HepG2 (cell line): ENCODE data around the gene ACAP1. TPM values are rescaled to one million over a fixed set of nuclear protein-coding genes. Genes with fewer than 3 reads are reported as not detected.

Source experiments
- ATAC-seq: fragments of 200-7000 bp; cut with Tn5 transposase; 3 replicates; pipeline ENCODE4 v1.9.1; 2020; ENCODE audit warnings: mild to moderate bottlenecking, moderate library complexity
- BruUV-seq: library from RNA; stranded (reverse); fragments of 400-500 nt; replicated peaks from 2 replicates; lab custom pipeline; 2021; lab: Mats Ljungman, UMichigan
- CTCF ChIA-PET: fragments of 300-600 bp; formaldehyde crosslinking; extraction: SDS; loops from one replicate; lab custom pipeline; 2021; ENCODE audit warnings: low total read pairs, inconsistent platforms, low intra/inter-chr PET ratio; lab: Yijun Ruan, JAX
- POLR2A ChIA-PET: fragments of 350-600 bp; sonication (Branson Sonifier 250); formaldehyde crosslinking; loops from one replicate; lab custom pipeline; 2020; ENCODE audit warnings: antibody characterized with exemption, inconsistent platforms; lab: Yijun Ruan, JAX
- DNase-seq: peaks from one replicate; pipeline ENCODE4 v3.0.0-alpha.2; 2015; ENCODE audit warnings: low spot score
- FAIRE-seq: peaks from 3 replicates; lab custom pipeline; 2011; peaks lifted over from hg19 to GRCh38; lab: Jason Lieb, UNC
- H2AFZ ChIP-seq: one replicate; pipeline ENCODE4 v1.6.1; 2011; ENCODE audit warnings: low read length, inconsistent platforms
- H3K27ac ChIP-seq: fragments of 300-600 bp; 3 replicates; pipeline ENCODE4 v1.8.0; 2011; ENCODE audit warnings: mixed run types, mild to moderate bottlenecking, mixed read lengths, low read length, inconsistent platforms; ENCODE audit not compliant: insufficient read depth; ENCODE audit errors: extremely low read length
- H3K27me3 ChIP-seq, 2 experiments: fragments of 200-600 bp in 1 of 2; 2 replicates in 1 of 2; 3 replicates in 1 of 2; pipeline versions ENCODE4 v1.6.0 to v1.8.0; 2011; ENCODE audit warnings: low read length in 2 of 2, mild to moderate bottlenecking in 2 of 2, moderate library complexity in 2 of 2, inconsistent platforms in 1 of 2; ENCODE audit not compliant: insufficient read depth in 2 of 2, control insufficient read depth in 1 of 2
- H3K36me3 ChIP-seq, 2 experiments: fragments of 200-600 bp in 1 of 2; replicated peaks in 1 of 2; 2 replicates in 1 of 2; 3 replicates in 1 of 2; pipeline versions ENCODE4 v1.5.1 to v1.8.0; 2011; ENCODE audit warnings: low read length in 2 of 2, inconsistent platforms in 1 of 2; ENCODE audit not compliant: insufficient read depth in 2 of 2, control insufficient read depth in 1 of 2
- H3K4me1 ChIP-seq: 2 replicates; pipeline ENCODE4 v1.5.1; 2012; ENCODE audit warnings: low read length, inconsistent platforms; ENCODE audit not compliant: insufficient read depth
- H3K4me2 ChIP-seq: 2 replicates; pipeline ENCODE4 v1.6.0; 2011; ENCODE audit warnings: low read depth, low read length, inconsistent platforms
- H3K4me3 ChIP-seq, 3 experiments: fragments of 200-600 bp in 1 of 3; sonication (generic), shearing (Covaris generic) in 1 of 3; replicated peaks in 1 of 3; 2 replicates each; pipeline ENCODE4 v1.5.1; 2011 to 2016; ENCODE audit warnings: low read length in 3 of 3, inconsistent platforms in 2 of 3, low read depth in 2 of 3, mild to moderate bottlenecking in 2 of 3, control low read depth in 1 of 3, mixed read lengths in 1 of 3; ENCODE audit not compliant: insufficient read depth in 1 of 3
- H3K79me2 ChIP-seq: one replicate; pipeline ENCODE4 v1.6.1; 2011; ENCODE audit warnings: low read length, inconsistent platforms; ENCODE audit not compliant: insufficient read depth
- H3K9ac ChIP-seq: 2 replicates; pipeline ENCODE4 v1.6.0; 2011; ENCODE audit warnings: mild to moderate bottlenecking, low read depth, low read length, inconsistent platforms; ENCODE audit not compliant: insufficient read depth
- H3K9me3 ChIP-seq: 2 replicates; pipeline ENCODE4 v1.5.1; 2012; ENCODE audit warnings: mild to moderate bottlenecking, low read length
- H4K20me1 ChIP-seq: 2 replicates; pipeline ENCODE4 v1.6.0; 2011; ENCODE audit warnings: inconsistent platforms, mild to moderate bottlenecking, low read length, moderate library complexity; ENCODE audit not compliant: insufficient read depth
- KDM3A ChIP-seq: IDR thresholded peaks from 2 replicates; pipeline ENCODE4 v1.6.1; 2018; ENCODE audit warnings: low read depth, missing compliant biosample characterization
- POLR2A ChIP-seq, 2 experiments: IDR thresholded peaks; 2 replicates each; pipeline ENCODE4 v1.6.1; 2011; ENCODE audit warnings: low read depth in 2 of 2, low read length in 2 of 2, mild to moderate bottlenecking in 1 of 2, moderate library complexity in 1 of 2; ENCODE audit not compliant: insufficient read depth in 1 of 2
- ZNF121 ChIP-seq: sonication (generic); formaldehyde crosslinking; IDR thresholded peaks from 2 replicates; pipeline ENCODE4 v1.5.0; 2020; ENCODE audit warnings: mild to moderate bottlenecking, missing genetic modification reagents
- WGBS: methylation state at CpG from one replicate; pipeline ENCODE4 v1.1.6; 2017; ENCODE audit warnings: low lambda C conversion rate; 5-methylcytosine and 5-hydroxymethylcytosine counted together
- in situ Hi-C: cut with HindIII; loops from 2 replicates; pipeline ENCODE4 v1.10.0; 2017; ENCODE audit warnings: low pct_unique_long_range_greater_than_20kb; ENCODE audit not compliant: extremely low pct_ligation_motif_present
- intact Hi-C: fragments of 100-400 bp; cut with micrococcal nuclease; formaldehyde crosslinking; loops from one replicate; pipeline ENCODE4 v1.10.0; 2022; ENCODE audit not compliant: unreplicated experiment
- polyA plus RNA-seq, 8 experiments: library from polyadenylated mRNA; depleted of rRNA in 3 of 8; stranded (reverse) in 7 of 8; unstranded in 1 of 8; fragments of >200 nt; fragmentation: Illumina TruSeq in 4 of 8; extraction: Trizol in 4 of 8; gene quantifications; 2 replicates each; pipeline versions ENCODE4 v1.2.1 to v1.2.3, GENCODE V29; 2011 to 2016; ENCODE audit warnings: low read depth in 4 of 8, missing spikeins in 1 of 8, mixed read lengths in 1 of 8; ENCODE audit not compliant: insufficient read depth in 1 of 8
- small RNA-seq, 3 experiments: library from RNA; depleted of rRNA; stranded (forward); fragments of <200 nt; gene quantifications; one replicate each; pipeline ENCODE3, GENCODE V24; 2012; ENCODE audit warnings: low read depth in 2 of 3, low replicate concordance in 1 of 3; ENCODE audit not compliant: insufficient read length in 3 of 3, insufficient read depth in 2 of 3
- total RNA-seq, 5 experiments: library from RNA; depleted of rRNA; stranded (reverse); fragments of >200 nt; fragmentation: Illumina TruSeq; extraction: Trizol; gene quantifications; 2 replicates each; pipeline ENCODE4 v1.2.3, GENCODE V29; 2016; ENCODE audit warnings: low read depth in 1 of 5

The ACAP1 gene
- total and polyA plus RNA-seq, 2 of the 13 experiments (the other 11 are each of a cell fraction or from before 2014, with no cell fraction given): 1.3 to 2.5 TPM

- intact Hi-C loops: no loop called here
- no peak for DNase-seq
- Histone ChIP-seq H3K4me2 (no peak overlapping the region), H3K4me3 (no peak overlapping the region)
- TF ChIP-seq ZNF121 (CRISPR knock-in tag): peak; percentile 90
- TF ChIP-seq POLR2A (IDR thresholded peaks at IDR 0.05; ENCODE audit: insufficient read depth in 1 of 2, low read depth in 2 of 2, low read length in 2 of 2): 0 out of 4 replicates have a peak, but pooled peaks of 1 of the 2 experiments have one; percentile 21
- TF ChIP-seq KDM3A (CRISPR knock-in tag): no peak
- TF ChIP-seq, all 625 proteins: peak for 2
- Histone ChIP-seq H3K36me3 (no peaks in the 10 kb centered on the region), H2AFZ (no peak overlapping the region), H3K9ac (no peak overlapping the region), H3K27ac (no peak overlapping the region), H4K20me1 (no peaks in the 10 kb centered on the region), H3K79me2 (peaks cover 4% of the 10 kb centered on the region), H3K4me1 (peaks cover 17% of the 10 kb centered on the region), H3K27me3 (no peaks in the 10 kb centered on the region; a peak in 2 of 5 replicates), H3K9me3 (no peaks in the 10 kb centered on the region)
- POLR2A ChIA-PET: interaction anchor here (0.6 to 1.5 kb wide), 3 partner anchors 36 to 162 kb away, joined by 3 to 4 read pairs (median 3); partner anchors contain the start of gene POLR2A
- no TSS peak for BruUV-seq
- WGBS: 85% methylated on average over 2 of the region's 2 CpGs
- no peak for FAIRE-seq
- in situ Hi-C loops: no loop called here
- CTCF ChIA-PET: no interaction called here
- ATAC-seq: no peak
Measured at GRCh38 chr17:7398612-7399011, 62.3 kb downstream of the ACAP1 start.

Small RNA genes within 50 kb of the gene (small RNA-seq; reads per million reads assigned to genes)
- 0 reads per million in 3 experiments for gene AC026954.2

Other genes with a start within 250 kb of the ACAP1 start
Only the 30 nearest of the 35 such genes appear.
- gene ASGR1, start 157.2 kb upstream of the ACAP1 start, total RNA-seq (2016; rRNA removed; fragmentation: Illumina TruSeq; extraction: Trizol): 156 and 353 TPM in 2 replicates
- gene ASGR1, start 157.2 kb upstream of the ACAP1 start, polyA plus RNA-seq (2011; rRNA removed): 796 and 885 TPM in 2 replicates
- 0.25 and 0.71 TPM in 2 replicates for gene DLG4, start 116.7 kb upstream of the ACAP1 start, total RNA-seq (2016; rRNA removed; fragmentation: Illumina TruSeq; extraction: Trizol)
- gene DLG4, start 116.7 kb upstream of the ACAP1 start, polyA plus RNA-seq (2011; rRNA removed): 3.9 and 4.3 TPM in 2 replicates
- gene ACADVL, start 116.6 kb upstream of the ACAP1 start, total RNA-seq (2016; rRNA removed; fragmentation: Illumina TruSeq; extraction: Trizol): 106 and 219 TPM in 2 replicates
- gene ACADVL, start 116.6 kb upstream of the ACAP1 start, polyA plus RNA-seq (2011; rRNA removed): 412 and 521 TPM in 2 replicates
- 27.2 and 38.2 TPM in 2 replicates for gene DVL2, start 102.0 kb upstream of the ACAP1 start, total RNA-seq (2016; rRNA removed; fragmentation: Illumina TruSeq; extraction: Trizol)
- gene DVL2, start 102.0 kb upstream of the ACAP1 start, polyA plus RNA-seq (2011; rRNA removed): 5.7 and 7.0 TPM in 2 replicates
- gene PHF23, start 97.1 kb upstream of the ACAP1 start, total RNA-seq (2016; rRNA removed; fragmentation: Illumina TruSeq; extraction: Trizol): 33.2 and 37.5 TPM in 2 replicates
- gene PHF23, start 97.1 kb upstream of the ACAP1 start, polyA plus RNA-seq (2011; rRNA removed): 27.6 and 30.9 TPM in 2 replicates
- 161 and 239 TPM in 2 replicates for gene GABARAP, start 94.1 kb upstream of the ACAP1 start, total RNA-seq (2016; rRNA removed; fragmentation: Illumina TruSeq; extraction: Trizol)
- gene GABARAP, start 94.1 kb upstream of the ACAP1 start, polyA plus RNA-seq (2011; rRNA removed): 274 and 310 TPM in 2 replicates
- gene CTDNEP1, start 84.8 kb upstream of the ACAP1 start, total RNA-seq (2016; rRNA removed; fragmentation: Illumina TruSeq; extraction: Trizol): 19.8 and 32.0 TPM in 2 replicates
- 118 and 126 TPM in 2 replicates for gene CTDNEP1, start 84.8 kb upstream of the ACAP1 start, polyA plus RNA-seq (2011; rRNA removed)
- 68.0 and 69.8 TPM in 2 replicates for gene ELP5, start 84.3 kb upstream of the ACAP1 start, total RNA-seq (2016; rRNA removed; fragmentation: Illumina TruSeq; extraction: Trizol)
- gene ELP5, start 84.3 kb upstream of the ACAP1 start, polyA plus RNA-seq (2011; rRNA removed): 67.6 and 75.4 TPM in 2 replicates
- gene CLDN7, start 74.1 kb upstream of the ACAP1 start, total RNA-seq (2016; rRNA removed; fragmentation: Illumina TruSeq; extraction: Trizol): not detected in 2 replicates
- gene CLDN7, start 74.1 kb upstream of the ACAP1 start, polyA plus RNA-seq (2011; rRNA removed): not detected in 2 replicates
- 2.6 and 5.8 TPM in 2 replicates for gene SLC2A4, start 54.8 kb upstream of the ACAP1 start, total RNA-seq (2016; rRNA removed; fragmentation: Illumina TruSeq; extraction: Trizol)
- gene SLC2A4, start 54.8 kb upstream of the ACAP1 start, polyA plus RNA-seq (2011; rRNA removed): 4.9 and 6.3 TPM in 2 replicates
- gene YBX2, start 41.9 kb upstream of the ACAP1 start, total RNA-seq (2016; rRNA removed; fragmentation: Illumina TruSeq; extraction: Trizol): 0.22 TPM in 1 of 2 replicates, not detected in the other
- 0.12 TPM in 2 replicates for gene YBX2, start 41.9 kb upstream of the ACAP1 start, polyA plus RNA-seq (2011; rRNA removed)
- 319 and 367 TPM in 2 replicates for gene EIF5A, start 28.9 kb upstream of the ACAP1 start, total RNA-seq (2016; rRNA removed; fragmentation: Illumina TruSeq; extraction: Trizol)
- gene EIF5A, start 28.9 kb upstream of the ACAP1 start, polyA plus RNA-seq (2011; rRNA removed): 280 and 337 TPM in 2 replicates
- 43.8 and 58.0 TPM in 2 replicates for gene GPS2, start 21.2 kb upstream of the ACAP1 start, total RNA-seq (2016; rRNA removed; fragmentation: Illumina TruSeq; extraction: Trizol)
- gene GPS2, start 21.2 kb upstream of the ACAP1 start, polyA plus RNA-seq (2011; rRNA removed): 48.0 and 59.4 TPM in 2 replicates
- 6.7 and 15.7 TPM in 2 replicates for gene NEURL4, start 7.2 kb upstream of the ACAP1 start, total RNA-seq (2016; rRNA removed; fragmentation: Illumina TruSeq; extraction: Trizol)
- gene NEURL4, start 7.2 kb upstream of the ACAP1 start, polyA plus RNA-seq (2011; rRNA removed): 14.8 and 15.3 TPM in 2 replicates
- gene KCTD11, start 15.6 kb downstream of the ACAP1 start, total RNA-seq (2016; rRNA removed; fragmentation: Illumina TruSeq; extraction: Trizol): 1.3 and 1.6 TPM in 2 replicates
- 2.6 and 3.1 TPM in 2 replicates for gene KCTD11, start 15.6 kb downstream of the ACAP1 start, polyA plus RNA-seq (2011; rRNA removed)
- not detected in 2 replicates for gene TMEM95, start 18.6 kb downstream of the ACAP1 start, total RNA-seq (2016; rRNA removed; fragmentation: Illumina TruSeq; extraction: Trizol)
- gene TMEM95, start 18.6 kb downstream of the ACAP1 start, polyA plus RNA-seq (2011; rRNA removed): not detected in 2 replicates
- 1.7 and 2.0 TPM in 2 replicates for gene TNK1, start 44.6 kb downstream of the ACAP1 start, total RNA-seq (2016; rRNA removed; fragmentation: Illumina TruSeq; extraction: Trizol)
- 3.5 and 3.7 TPM in 2 replicates for gene TNK1, start 44.6 kb downstream of the ACAP1 start, polyA plus RNA-seq (2011; rRNA removed)
- 5.6 and 6.0 TPM in 2 replicates for gene PLSCR3, start 58.0 kb downstream of the ACAP1 start, total RNA-seq (2016; rRNA removed; fragmentation: Illumina TruSeq; extraction: Trizol)
- gene PLSCR3, start 58.0 kb downstream of the ACAP1 start, polyA plus RNA-seq (2011; rRNA removed): 6.1 and 6.2 TPM in 2 replicates
- gene TMEM256, start 67.6 kb downstream of the ACAP1 start, total RNA-seq (2016; rRNA removed; fragmentation: Illumina TruSeq; extraction: Trizol): 231 and 246 TPM in 2 replicates
- 240 and 252 TPM in 2 replicates for gene TMEM256, start 67.6 kb downstream of the ACAP1 start, polyA plus RNA-seq (2011; rRNA removed)
- 1.4 and 1.9 TPM in 2 replicates for gene NLGN2, start 71.3 kb downstream of the ACAP1 start, total RNA-seq (2016; rRNA removed; fragmentation: Illumina TruSeq; extraction: Trizol)
- 11.0 and 15.1 TPM in 2 replicates for gene NLGN2, start 71.3 kb downstream of the ACAP1 start, polyA plus RNA-seq (2011; rRNA removed)
- gene SPEM1, start 83.8 kb downstream of the ACAP1 start, total RNA-seq (2016; rRNA removed; fragmentation: Illumina TruSeq; extraction: Trizol): not detected in 2 replicates
- not detected in 2 replicates for gene SPEM1, start 83.8 kb downstream of the ACAP1 start, polyA plus RNA-seq (2011; rRNA removed)
- gene SPEM2, start 89.1 kb downstream of the ACAP1 start, total RNA-seq (2016; rRNA removed; fragmentation: Illumina TruSeq; extraction: Trizol): not detected in 2 replicates
- gene SPEM2, start 89.1 kb downstream of the ACAP1 start, polyA plus RNA-seq (2011; rRNA removed): not detected in 2 replicates
- not detected in 2 replicates for gene SPEM3, start 92.3 kb downstream of the ACAP1 start, total RNA-seq (2016; rRNA removed; fragmentation: Illumina TruSeq; extraction: Trizol)
- gene SPEM3, start 92.3 kb downstream of the ACAP1 start, polyA plus RNA-seq (2011; rRNA removed): not detected in 2 replicates
- gene TMEM102, start 98.9 kb downstream of the ACAP1 start, total RNA-seq (2016; rRNA removed; fragmentation: Illumina TruSeq; extraction: Trizol): 2.0 and 3.1 TPM in 2 replicates
- 1.6 and 2.8 TPM in 2 replicates for gene TMEM102, start 98.9 kb downstream of the ACAP1 start, polyA plus RNA-seq (2011; rRNA removed)
- gene FGF11, start 103.0 kb downstream of the ACAP1 start, total RNA-seq (2016; rRNA removed; fragmentation: Illumina TruSeq; extraction: Trizol): 0.20 and 0.55 TPM in 2 replicates
- 7.0 and 7.6 TPM in 2 replicates for gene FGF11, start 103.0 kb downstream of the ACAP1 start, polyA plus RNA-seq (2011; rRNA removed)
- 3.6 and 5.4 TPM in 2 replicates for gene CHRNB1, start 108.5 kb downstream of the ACAP1 start, total RNA-seq (2016; rRNA removed; fragmentation: Illumina TruSeq; extraction: Trizol)
- 33.7 and 39.6 TPM in 2 replicates for gene CHRNB1, start 108.5 kb downstream of the ACAP1 start, polyA plus RNA-seq (2011; rRNA removed)
- 3.3 and 4.3 TPM in 2 replicates for gene ZBTB4, start 143.1 kb downstream of the ACAP1 start, total RNA-seq (2016; rRNA removed; fragmentation: Illumina TruSeq; extraction: Trizol)
- gene ZBTB4, start 143.1 kb downstream of the ACAP1 start, polyA plus RNA-seq (2011; rRNA removed): 7.4 and 7.9 TPM in 2 replicates
- gene SLC35G6, start 144.9 kb downstream of the ACAP1 start, total RNA-seq (2016; rRNA removed; fragmentation: Illumina TruSeq; extraction: Trizol): 0.07 TPM in 1 of 2 replicates, not detected in the other
- gene SLC35G6, start 144.9 kb downstream of the ACAP1 start, polyA plus RNA-seq (2011; rRNA removed): 0.04 TPM in 1 of 2 replicates, not detected in the other
- gene POLR2A, start 147.8 kb downstream of the ACAP1 start, total RNA-seq (2016; rRNA removed; fragmentation: Illumina TruSeq; extraction: Trizol): 17.8 and 63.2 TPM in 2 replicates
- gene POLR2A, start 147.8 kb downstream of the ACAP1 start, polyA plus RNA-seq (2011; rRNA removed): 17.2 and 18.3 TPM in 2 replicates
- gene TNFSF12, start 212.5 kb downstream of the ACAP1 start, total RNA-seq (2016; rRNA removed; fragmentation: Illumina TruSeq; extraction: Trizol): 0.73 and 0.93 TPM in 2 replicates
- 6.3 and 7.2 TPM in 2 replicates for gene TNFSF12, start 212.5 kb downstream of the ACAP1 start, polyA plus RNA-seq (2011; rRNA removed)